ENCODE data around the gene CASK.

DNA sequence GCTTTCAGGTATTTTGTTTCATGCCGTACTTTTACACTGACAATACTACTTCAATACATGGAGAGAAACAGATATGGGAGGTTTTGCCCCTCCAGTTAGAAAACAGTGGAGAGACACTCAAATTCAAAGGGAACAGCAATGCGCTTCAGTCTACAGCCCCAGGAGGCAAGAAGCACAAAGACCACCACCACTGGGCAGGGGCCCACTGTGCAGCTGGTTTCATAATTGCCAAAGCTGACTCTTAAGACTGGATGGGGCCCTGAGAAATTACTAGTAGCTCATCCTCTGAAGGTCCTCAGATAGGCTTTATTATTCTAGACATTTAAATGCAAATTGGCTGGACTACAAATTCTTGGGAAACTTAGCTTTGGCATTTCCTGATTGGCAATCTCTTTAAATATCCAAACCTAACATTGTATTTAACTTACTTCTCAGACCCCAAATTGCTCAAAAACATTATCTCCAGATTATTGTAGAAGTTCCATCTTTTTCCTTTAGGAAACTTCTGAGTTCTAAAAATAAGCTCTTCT lies 320.5 kb downstream of the CASK start:
- TF ChIP-seq, protein P1, sequence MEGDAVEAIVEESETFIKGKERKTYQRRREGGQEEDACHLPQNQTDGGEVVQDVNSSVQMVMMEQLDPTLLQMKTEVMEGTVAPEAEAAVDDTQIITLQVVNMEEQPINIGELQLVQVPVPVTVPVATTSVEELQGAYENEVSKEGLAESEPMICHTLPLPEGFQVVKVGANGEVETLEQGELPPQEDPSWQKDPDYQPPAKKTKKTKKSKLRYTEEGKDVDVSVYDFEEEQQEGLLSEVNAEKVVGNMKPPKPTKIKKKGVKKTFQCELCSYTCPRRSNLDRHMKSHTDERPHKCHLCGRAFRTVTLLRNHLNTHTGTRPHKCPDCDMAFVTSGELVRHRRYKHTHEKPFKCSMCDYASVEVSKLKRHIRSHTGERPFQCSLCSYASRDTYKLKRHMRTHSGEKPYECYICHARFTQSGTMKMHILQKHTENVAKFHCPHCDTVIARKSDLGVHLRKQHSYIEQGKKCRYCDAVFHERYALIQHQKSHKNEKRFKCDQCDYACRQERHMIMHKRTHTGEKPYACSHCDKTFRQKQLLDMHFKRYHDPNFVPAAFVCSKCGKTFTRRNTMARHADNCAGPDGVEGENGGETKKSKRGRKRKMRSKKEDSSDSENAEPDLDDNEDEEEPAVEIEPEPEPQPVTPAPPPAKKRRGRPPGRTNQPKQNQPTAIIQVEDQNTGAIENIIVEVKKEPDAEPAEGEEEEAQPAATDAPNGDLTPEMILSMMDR (IDR thresholded peaks at IDR 0.05; ENCODE audit: poor library complexity, severe bottlenecking), result no peak
- TF ChIP-seq RAD21 (conservative IDR thresholded peaks at IDR 0.05), result no peak
- TF ChIP-seq, protein P2, sequence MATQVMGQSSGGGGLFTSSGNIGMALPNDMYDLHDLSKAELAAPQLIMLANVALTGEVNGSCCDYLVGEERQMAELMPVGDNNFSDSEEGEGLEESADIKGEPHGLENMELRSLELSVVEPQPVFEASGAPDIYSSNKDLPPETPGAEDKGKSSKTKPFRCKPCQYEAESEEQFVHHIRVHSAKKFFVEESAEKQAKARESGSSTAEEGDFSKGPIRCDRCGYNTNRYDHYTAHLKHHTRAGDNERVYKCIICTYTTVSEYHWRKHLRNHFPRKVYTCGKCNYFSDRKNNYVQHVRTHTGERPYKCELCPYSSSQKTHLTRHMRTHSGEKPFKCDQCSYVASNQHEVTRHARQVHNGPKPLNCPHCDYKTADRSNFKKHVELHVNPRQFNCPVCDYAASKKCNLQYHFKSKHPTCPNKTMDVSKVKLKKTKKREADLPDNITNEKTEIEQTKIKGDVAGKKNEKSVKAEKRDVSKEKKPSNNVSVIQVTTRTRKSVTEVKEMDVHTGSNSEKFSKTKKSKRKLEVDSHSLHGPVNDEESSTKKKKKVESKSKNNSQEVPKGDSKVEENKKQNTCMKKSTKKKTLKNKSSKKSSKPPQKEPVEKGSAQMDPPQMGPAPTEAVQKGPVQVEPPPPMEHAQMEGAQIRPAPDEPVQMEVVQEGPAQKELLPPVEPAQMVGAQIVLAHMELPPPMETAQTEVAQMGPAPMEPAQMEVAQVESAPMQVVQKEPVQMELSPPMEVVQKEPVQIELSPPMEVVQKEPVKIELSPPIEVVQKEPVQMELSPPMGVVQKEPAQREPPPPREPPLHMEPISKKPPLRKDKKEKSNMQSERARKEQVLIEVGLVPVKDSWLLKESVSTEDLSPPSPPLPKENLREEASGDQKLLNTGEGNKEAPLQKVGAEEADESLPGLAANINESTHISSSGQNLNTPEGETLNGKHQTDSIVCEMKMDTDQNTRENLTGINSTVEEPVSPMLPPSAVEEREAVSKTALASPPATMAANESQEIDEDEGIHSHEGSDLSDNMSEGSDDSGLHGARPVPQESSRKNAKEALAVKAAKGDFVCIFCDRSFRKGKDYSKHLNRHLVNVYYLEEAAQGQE (IDR thresholded peaks at IDR 0.05; ENCODE audit: borderline replicate concordance), result no peak
